H9 (cell line): Measurements from ENCODE around the gene CERS6. TPM values are rescaled to one million over a fixed set of nuclear protein-coding genes. Genes with fewer than 3 reads are reported as not detected.
A peak's percentile ranks its signal among the peaks of the same experiment; 100 is the strongest.

ENCODE experiments used
- DNase-seq: peaks from one replicate; pipeline ENCODE4 v3.0.0-alpha.2; 2017
- H2AFZ ChIP-seq: one replicate; pipeline ENCODE4 v1.6.1; 2013; ENCODE audit warnings: mild to moderate bottlenecking, low read length, control low read depth, moderate library complexity
- H2AK5ac ChIP-seq: 2 replicates; pipeline ENCODE4 v1.6.1; 2013; ENCODE audit warnings: low read length, control low read depth, mixed read lengths; ENCODE audit not compliant: insufficient read length
- H2BK120ac ChIP-seq: one replicate; pipeline ENCODE4 v1.6.1; 2013; ENCODE audit warnings: low read depth, mild to moderate bottlenecking, low read length, control low read depth, inconsistent platforms; ENCODE audit not compliant: poor library complexity, severe bottlenecking
- H2BK12ac ChIP-seq: 2 replicates; pipeline ENCODE4 v1.6.1; 2013; ENCODE audit warnings: low read length, control low read depth, mixed read lengths, low read depth; ENCODE audit not compliant: insufficient read length
- H2BK15ac ChIP-seq: 2 replicates; pipeline ENCODE4 v1.6.1; 2013; ENCODE audit warnings: low read depth, low read length, control low read depth
- H2BK20ac ChIP-seq: one replicate; pipeline ENCODE4 v1.6.1; 2013; ENCODE audit warnings: low read depth, mild to moderate bottlenecking, low read length, control low read depth, inconsistent platforms; ENCODE audit not compliant: poor library complexity, severe bottlenecking
- H2BK5ac ChIP-seq: 2 replicates; pipeline ENCODE4 v1.6.1; 2013; ENCODE audit warnings: low read length, control low read depth, mixed read lengths; ENCODE audit not compliant: insufficient read length
- H3K14ac ChIP-seq: 2 replicates; pipeline ENCODE4 v1.6.1; 2013; ENCODE audit warnings: low read length, control low read depth; ENCODE audit not compliant: insufficient read depth
- H3K18ac ChIP-seq: 2 replicates; pipeline ENCODE4 v1.6.1; 2013; ENCODE audit warnings: low read depth, mild to moderate bottlenecking, mixed read lengths, low read length, control low read depth; ENCODE audit not compliant: insufficient read length
- H3K23ac ChIP-seq: 2 replicates; pipeline ENCODE4 v1.6.1; 2013; ENCODE audit warnings: low read length, control low read depth, mixed read lengths, low read depth; ENCODE audit not compliant: insufficient read length
- H3K23me2 ChIP-seq: 2 replicates; pipeline ENCODE4 v1.6.1; 2013; ENCODE audit warnings: low read depth, mild to moderate bottlenecking, mixed read lengths, low read length, control low read depth; ENCODE audit not compliant: insufficient read length, poor library complexity, severe bottlenecking
- H3K27ac ChIP-seq: 2 replicates; pipeline ENCODE4 v1.5.1; 2013; ENCODE audit warnings: low read length, control low read depth, mixed read lengths, low read depth; ENCODE audit not compliant: insufficient read length
- H3K27me3 ChIP-seq: 2 replicates; pipeline ENCODE4 v1.6.1; 2013; ENCODE audit warnings: low read length, control low read depth, inconsistent platforms; ENCODE audit not compliant: insufficient read depth
- H3K4ac ChIP-seq: 2 replicates; pipeline ENCODE4 v1.6.1; 2013; ENCODE audit warnings: low read depth, mild to moderate bottlenecking, control low read depth, inconsistent platforms, low read length, moderate library complexity
- H3K4me1 ChIP-seq: 2 replicates; pipeline ENCODE4 v1.6.1; 2013; ENCODE audit warnings: low read length, control low read depth, inconsistent platforms; ENCODE audit not compliant: insufficient read depth
- H3K4me2 ChIP-seq: 2 replicates; pipeline ENCODE4 v1.6.1; 2013; ENCODE audit warnings: low read length, control low read depth, mixed read lengths; ENCODE audit not compliant: insufficient read length, insufficient read depth
- H3K56ac ChIP-seq: 2 replicates; pipeline ENCODE4 v1.6.1; 2013; ENCODE audit warnings: low read depth, mild to moderate bottlenecking, mixed read lengths, low read length, control low read depth; ENCODE audit not compliant: insufficient read length
- H3K79me1 ChIP-seq: 2 replicates; pipeline ENCODE4 v1.6.1; 2013; ENCODE audit warnings: low read depth, mild to moderate bottlenecking, moderate library complexity, low read length, control low read depth, inconsistent platforms; ENCODE audit not compliant: insufficient read depth, poor library complexity, severe bottlenecking
- H3K79me2 ChIP-seq: 2 replicates; pipeline ENCODE4 v1.6.1; 2013; ENCODE audit warnings: low read length, control low read depth, inconsistent platforms; ENCODE audit not compliant: insufficient read depth
- H3K9ac ChIP-seq: 2 replicates; pipeline ENCODE4 v1.6.1; 2013; ENCODE audit warnings: low read length, control low read depth, mixed read lengths; ENCODE audit not compliant: insufficient read length; ENCODE audit errors: extremely low read depth
- H3K9me3 ChIP-seq: one replicate; pipeline ENCODE4 v1.6.1; 2013; ENCODE audit warnings: low read depth, low read length, inconsistent platforms; ENCODE audit not compliant: control insufficient read depth
- H3T11ph ChIP-seq: one replicate; pipeline ENCODE4 v1.6.1; 2013; ENCODE audit warnings: mild to moderate bottlenecking, low read length, control low read depth, inconsistent platforms
- H4K20me1 ChIP-seq: one replicate; pipeline ENCODE4 v1.6.1; 2013; ENCODE audit not compliant: control insufficient read depth, insufficient read length, insufficient read depth
- H4K5ac ChIP-seq: 2 replicates; pipeline ENCODE4 v1.6.1; 2013; ENCODE audit warnings: low read depth, mild to moderate bottlenecking, mixed read lengths, low read length, control low read depth; ENCODE audit not compliant: insufficient read length
- H4K8ac ChIP-seq: replicated peaks from 2 replicates; pipeline ENCODE4 v1.6.1; 2013; ENCODE audit warnings: low read length, control low read depth, mixed read lengths, low read depth; ENCODE audit not compliant: insufficient read length
- H4K91ac ChIP-seq: 2 replicates; pipeline ENCODE4 v1.6.1; 2013; ENCODE audit warnings: low read depth, mild to moderate bottlenecking, moderate library complexity, mixed read lengths, low read length, control low read depth; ENCODE audit not compliant: insufficient read length
- H3K27ac Mint-ChIP-seq, 3 experiments: 2 replicates in 2 of 3; 3 replicates in 1 of 3; pipeline ENCODE4 v1.8.0; 2020 to 2021; ENCODE audit warnings: mixed read lengths in 3 of 3, mild to moderate bottlenecking in 1 of 3, moderate library complexity in 1 of 3
- H3K27me3 Mint-ChIP-seq: 2 replicates; pipeline ENCODE4 v1.8.0; 2021; ENCODE audit warnings: low read depth, mild to moderate bottlenecking, moderate library complexity, mixed read lengths
- H3K36me3 Mint-ChIP-seq, 3 experiments: 2 replicates in 2 of 3; 3 replicates in 1 of 3; pipeline ENCODE4 v1.8.0; 2020 to 2021; ENCODE audit warnings: low read depth in 3 of 3, mixed read lengths in 3 of 3; ENCODE audit not compliant: insufficient read depth in 1 of 3
- H3K4me1 Mint-ChIP-seq, 2 experiments: 2 replicates each; pipeline ENCODE4 v1.8.0; 2020; ENCODE audit warnings: mixed read lengths in 2 of 2
- H3K4me3 Mint-ChIP-seq, 2 experiments: 2 replicates in 1 of 2; 3 replicates in 1 of 2; pipeline ENCODE4 v1.8.0; 2020 to 2021; ENCODE audit warnings: mild to moderate bottlenecking in 2 of 2, mixed read lengths in 2 of 2, moderate library complexity in 1 of 2
- H3K9me3 Mint-ChIP-seq, 2 experiments: 2 replicates in 1 of 2; 3 replicates in 1 of 2; pipeline ENCODE4 v1.8.0; 2020; ENCODE audit warnings: mild to moderate bottlenecking in 2 of 2, mixed read lengths in 2 of 2, moderate library complexity in 1 of 2
- WGBS: extraction: QIAGEN DNeasy Blood & Tissue Kit; methylation state at CpG from one replicate; pipeline ENCODE4 v1.1.7; 2013; ENCODE audit warnings: missing lambda C conversion rate, low lambda C conversion rate, mixed read lengths; ENCODE audit not compliant: insufficient read length; ENCODE audit errors: extremely low coverage; 5-methylcytosine and 5-hydroxymethylcytosine counted together
- total RNA-seq: library from RNA; stranded (reverse); gene quantifications from 2 replicates; pipeline ENCODE4 v1.2.1, GENCODE V29; 2021
- TF ChIP-seq, protein P1 (sequence below): fragments of 200-600 bp; sonication (generic); conservative IDR thresholded peaks from 3 replicates; pipeline ENCODE4 v1.8.0; 2021; ENCODE audit warnings: antibody characterized with exemption, mild to moderate bottlenecking

Gene CERS6
- total RNA-seq, 1 experiment from 2014 or later: 17.7 TPM

- Histone ChIP-seq H3K27me3 (no peaks in the 10 kb centered on the region), H3K4me1 (peaks cover 12% of the 10 kb centered on the region; the same call in 1 of the 2 replicates), H3K9ac (no peak overlapping the region), H4K91ac (no peak overlapping the region), H2BK5ac (no peak overlapping the region), H3K23me2 (no peaks in the 10 kb centered on the region), H3T11ph (no peak overlapping the region), H2BK15ac (no peak overlapping the region), H3K79me1 (no peaks in the 10 kb centered on the region), H2AFZ (no peak overlapping the region), H3K4me2 (no peak overlapping the region), H4K5ac (no peak overlapping the region), H3K9me3 (no peaks in the 10 kb centered on the region), H3K18ac (no peak overlapping the region), H3K27ac (no peak overlapping the region), H3K79me2 (no peaks in the 10 kb centered on the region), H4K20me1 (no peaks in the 10 kb centered on the region), H2AK5ac (no peak overlapping the region), H2BK12ac (no peak overlapping the region), H2BK20ac (no peak overlapping the region), H3K56ac (no peak overlapping the region), H3K14ac (no peak overlapping the region), H3K4ac (no peak overlapping the region), H2BK120ac (no peak overlapping the region), H4K8ac (no peak overlapping the region), H3K23ac (no peak overlapping the region)
- H3K4me1 Mint-ChIP-seq: peaks cover 35 to 47% of the 10 kb centered on the region in 2 experiments
- peak overlapping the region in 2 of 3 experiments; percentile 48 to 60; a peak in 3 of 7 replicates for H3K27ac Mint-ChIP-seq
- H3K36me3 Mint-ChIP-seq: peaks cover 2 to 8% (median 5%) of the 10 kb centered on the region in 3 experiments; a peak in 4 of 7 replicates
- TF ChIP-seq, protein P1, sequence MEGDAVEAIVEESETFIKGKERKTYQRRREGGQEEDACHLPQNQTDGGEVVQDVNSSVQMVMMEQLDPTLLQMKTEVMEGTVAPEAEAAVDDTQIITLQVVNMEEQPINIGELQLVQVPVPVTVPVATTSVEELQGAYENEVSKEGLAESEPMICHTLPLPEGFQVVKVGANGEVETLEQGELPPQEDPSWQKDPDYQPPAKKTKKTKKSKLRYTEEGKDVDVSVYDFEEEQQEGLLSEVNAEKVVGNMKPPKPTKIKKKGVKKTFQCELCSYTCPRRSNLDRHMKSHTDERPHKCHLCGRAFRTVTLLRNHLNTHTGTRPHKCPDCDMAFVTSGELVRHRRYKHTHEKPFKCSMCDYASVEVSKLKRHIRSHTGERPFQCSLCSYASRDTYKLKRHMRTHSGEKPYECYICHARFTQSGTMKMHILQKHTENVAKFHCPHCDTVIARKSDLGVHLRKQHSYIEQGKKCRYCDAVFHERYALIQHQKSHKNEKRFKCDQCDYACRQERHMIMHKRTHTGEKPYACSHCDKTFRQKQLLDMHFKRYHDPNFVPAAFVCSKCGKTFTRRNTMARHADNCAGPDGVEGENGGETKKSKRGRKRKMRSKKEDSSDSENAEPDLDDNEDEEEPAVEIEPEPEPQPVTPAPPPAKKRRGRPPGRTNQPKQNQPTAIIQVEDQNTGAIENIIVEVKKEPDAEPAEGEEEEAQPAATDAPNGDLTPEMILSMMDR: no peak
- H3K4me3 Mint-ChIP-seq: no peak overlapping the region
- H3K27me3 Mint-ChIP-seq: peaks cover 2% of the 10 kb centered on the region; the same call in 1 of the 2 replicates
- H3K9me3 Mint-ChIP-seq: peaks cover 0 to 5% of the 10 kb centered on the region in 2 experiments; a peak in 2 of 5 replicates
- WGBS: no CpG with 5 or more reads among the region's 2 CpGs
- no peak for DNase-seq
Observed at GRCh38 chr2:168781191-168781817, 325.2 kb downstream of the CERS6 start.
